Right lobe of liver (tissue), 6 donors: Measurements from ENCODE around the gene TMEM30A. TPM values are rescaled to one million over a fixed set of nuclear protein-coding genes. Genes with fewer than 3 reads are reported as not detected.

ENCODE experiments used
- ATAC-seq, 4 donors: fragments of 200-7000 bp; cut with Tn5 transposase; one replicate each; pipeline ENCODE4 v1.9.1; 2020; ENCODE audit warnings: mild to moderate bottlenecking in 4 of 4, moderate library complexity in 4 of 4
- DNase-seq, 3 donors: peaks; one replicate each; pipeline ENCODE4 v3.0.0-alpha.2; 2020
- H3K27ac ChIP-seq, 3 donors: fragments of 200-600 bp; one replicate each; pipeline ENCODE4 v1.8.0; 2022
- H3K27me3 ChIP-seq, 2 donors: fragments of 200-600 bp; one replicate each; pipeline ENCODE4 v1.8.0; 2022
- H3K36me3 ChIP-seq, 4 donors: fragments of 200-600 bp; sonication (generic) in 1 of 4; one replicate each; pipeline versions ENCODE4 v1.5.1 to v1.8.0; 2017 to 2022; ENCODE audit warnings: control low read depth in 1 of 4
- H3K4me1 ChIP-seq, 4 donors: fragments of 200-600 bp; sonication (generic) in 1 of 4; one replicate each; pipeline versions ENCODE4 v1.5.1 to v1.8.0; 2017 to 2022; ENCODE audit warnings: control low read depth in 1 of 4
- H3K4me3 ChIP-seq, 3 donors: fragments of 200-600 bp; one replicate each; pipeline ENCODE4 v1.8.0; 2022
- H3K9me3 ChIP-seq, 4 donors: fragments of 200-600 bp; sonication (generic) in 1 of 4; one replicate each; pipeline versions ENCODE4 v1.5.1 to v1.8.0; 2017 to 2022; ENCODE audit warnings: control low read depth in 1 of 4
- CTCF ChIP-seq, 4 donors: fragments of 200-600 bp in 3 of 4; fragments of 450-650 bp in 1 of 4; IDR thresholded peaks; one replicate each; pipeline versions ENCODE4 v1.5.1 to v1.8.0; 2016 to 2022; ENCODE audit warnings: antibody characterized with exemption in 4 of 4, mild to moderate bottlenecking in 2 of 4
- POLR2A ChIP-seq: fragments of 450-650 bp; IDR thresholded peaks from one replicate; pipeline ENCODE4 v1.6.1; 2017; ENCODE audit warnings: antibody characterized with exemption, mild to moderate bottlenecking
- WGBS: methylation state at CpG from one replicate; pipeline ENCODE4 v1.1.6; 2018; ENCODE audit warnings: low coverage, low lambda C conversion rate; ENCODE audit not compliant: insufficient coverage; ENCODE audit errors: missing lambda C conversion rate; 5-methylcytosine and 5-hydroxymethylcytosine counted together
- intact Hi-C, 2 donors: fragments of 100-400 bp; cut with DNase I; formaldehyde crosslinking; loops; one replicate each; pipeline versions ENCODE4 v1.11.2 to v1.14.1; 2022
- total RNA-seq, 6 experiments: library from RNA; depleted of rRNA in 2 of 6; stranded (reverse); fragments of >200 nt in 2 of 6; fragmentation: NEBNext Ultra II Directional in 3 of 6; extraction: Animal tissue kit (Norgen Biotek cat#: 25700) in 3 of 6; gene quantifications; one replicate each; pipeline versions ENCODE4 v1.1.0 to v1.2.4, GENCODE V29; 2016 to 2023
- donor health status: DM: no; HTN: yes; CAD: no.
- donor health status: DM: no; HTN: no; CAD: no.
- donor health status: DM: no; HTN: no; CAD: no.
- donor health status: DM: no; HTN: yes; CAD: no.
- donor health status: DM: no; HTN: yes; CAD: no.

TMEM30A gene
- total RNA-seq, 6 experiments from 2014 or later: 40.1 to 66.8 (median 62.2) TPM

- DNase-seq: no peak
- intact Hi-C loops: no loop called here
Measured at GRCh38 chr6:75305573-75305972, 21.0 kb upstream of the TMEM30A start.

GRCh38 chr6:75302280-75302679 is 17.7 kb upstream of the TMEM30A start:
- H3K27me3 ChIP-seq: no peaks in the 10 kb centered on the region
- WGBS: 50% methylated on average over 3 of the region's 3 CpGs
- no peak overlapping the region for H3K27ac ChIP-seq
- no peak for TF ChIP-seq CTCF (IDR thresholded peaks at IDR 0.05)
- TF ChIP-seq POLR2A: no peak
- ATAC-seq (peak in 2 of 4 donors; percentile 10 to 53), DNase-seq (no peak)
- intact Hi-C loops: no loop called here
- H3K4me3 ChIP-seq: no peak overlapping the region
- no peaks in the 10 kb centered on the region for H3K36me3 ChIP-seq
- peaks cover 0 to 4% (median 0%) of the 10 kb centered on the region in 4 donors for H3K4me1 ChIP-seq
- H3K9me3 ChIP-seq: no peaks in the 10 kb centered on the region

More at GRCh38 chr6:75305573-75305972, 21.0 kb upstream of the TMEM30A start:
- Histone ChIP-seq H3K4me3 (no peak overlapping the region), H3K27ac (no peak overlapping the region), H3K36me3 (no peaks in the 10 kb centered on the region), H3K4me1 (no peaks in the 10 kb centered on the region), H3K9me3 (no peaks in the 10 kb centered on the region), H3K27me3 (no peaks in the 10 kb centered on the region)
- 46% methylated on average over 3 of the region's 5 CpGs for WGBS
- TF ChIP-seq POLR2A: no peak
- no peak for TF ChIP-seq CTCF (IDR thresholded peaks at IDR 0.05)
- ATAC-seq: no peak

- H3K4me3 ChIP-seq: no peak overlapping the region
- no peak overlapping the region for H3K27ac ChIP-seq
- DNase-seq (no peak), ATAC-seq (no peak)
- TF ChIP-seq CTCF (IDR thresholded peaks at IDR 0.05): no peak
- H3K36me3 ChIP-seq: no peaks in the 10 kb centered on the region
- intact Hi-C loops: no loop called here
- no peaks in the 10 kb centered on the region for H3K9me3 ChIP-seq
- H3K4me1 ChIP-seq: peaks cover 0 to 4% (median 0%) of the 10 kb centered on the region in 4 donors
- H3K27me3 ChIP-seq: no peaks in the 10 kb centered on the region
Measured at GRCh38 chr6:75301537-75301936, 16.9 kb upstream of the TMEM30A start.

- no peak overlapping the region for H3K4me3 ChIP-seq
- DNase-seq (no peak), ATAC-seq (no peak)
- H3K27ac ChIP-seq: no peak overlapping the region
- H3K9me3 ChIP-seq: no peaks in the 10 kb centered on the region
- H3K4me1 ChIP-seq: peaks cover 0 to 4% (median 0%) of the 10 kb centered on the region in 4 donors
- no peaks in the 10 kb centered on the region for H3K27me3 ChIP-seq
- intact Hi-C loops: no loop called here
- WGBS: 92% methylated on average over 2 of the region's 2 CpGs
- no peak for TF ChIP-seq POLR2A
- TF ChIP-seq CTCF (IDR thresholded peaks at IDR 0.05): no peak
- no peaks in the 10 kb centered on the region for H3K36me3 ChIP-seq
Measured at GRCh38 chr6:75301088-75301487, 16.5 kb upstream of the TMEM30A start.

- TF ChIP-seq CTCF (IDR thresholded peaks at IDR 0.05) (no peak), POLR2A (no peak)
- Histone ChIP-seq H3K9me3 (no peaks in the 10 kb centered on the region), H3K4me3 (no peak overlapping the region), H3K27me3 (no peaks in the 10 kb centered on the region), H3K4me1 (peaks cover 0 to 4% (median 0%) of the 10 kb centered on the region in 4 donors), H3K27ac (peak overlapping the region in 1 of 3 donors; percentile 10), H3K36me3 (no peaks in the 10 kb centered on the region)
- DNase-seq (no peak), ATAC-seq (peak in 2 of 4 donors; percentile 11 to 34)
- 5% methylated on average over 1 of the region's 1 CpG for WGBS
- intact Hi-C loops: no loop called here
Measured at GRCh38 chr6:75300531-75300855, 15.9 kb upstream of the TMEM30A start.
